IMR-90 (cell line): ENCODE results near the gene PCGF2. TPM values are rescaled to one million over a fixed set of nuclear protein-coding genes. Genes with fewer than 3 reads are reported as not detected.

Source experiments
- ATAC-seq: fragments of 200-7000 bp; cut with Tn5 transposase; 2 replicates; pipeline ENCODE4 v1.9.1; 2020; ENCODE audit warnings: low read depth, mild to moderate bottlenecking, moderate library complexity
- BruUV-seq: library from RNA; stranded (reverse); fragments of 400-500 nt; replicated peaks from 2 replicates; lab custom pipeline; 2021; lab: Mats Ljungman, UMichigan
- CTCF ChIA-PET: fragments of 300-600 bp; formaldehyde crosslinking; extraction: SDS; loops from one replicate; lab custom pipeline; 2021; ENCODE audit warnings: antibody characterized with exemption; lab: Yijun Ruan, JAX
- POLR2A ChIA-PET: fragments of 300-600 bp; sonication (Branson Sonifier 250); formaldehyde crosslinking; loops from one replicate; lab custom pipeline; 2022; ENCODE audit warnings: antibody characterized with exemption; ENCODE audit not compliant: unreplicated experiment; lab: Charles Lee
- DNase-seq: peaks from one replicate; pipeline ENCODE4 v3.0.0; 2013
- H2AFZ ChIP-seq: replicated peaks from 2 replicates; pipeline ENCODE3; 2013; ENCODE audit warnings: low read length, mild to moderate bottlenecking; ENCODE audit not compliant: poor library complexity
- H2AK5ac ChIP-seq: 2 replicates; pipeline ENCODE4 v1.6.1; 2013; ENCODE audit warnings: low read depth, low read length, inconsistent platforms
- H2AK9ac ChIP-seq: replicated peaks from 2 replicates; pipeline ENCODE3; 2013; ENCODE audit warnings: mild to moderate bottlenecking, low read depth, low read length, moderate library complexity; ENCODE audit not compliant: poor library complexity
- H2BK120ac ChIP-seq: 2 replicates; pipeline ENCODE4 v1.6.1; 2013; ENCODE audit warnings: low read depth, low read length, inconsistent platforms
- H2BK15ac ChIP-seq: 3 replicates; pipeline ENCODE4 v1.6.1; 2013; ENCODE audit warnings: low read depth, low read length, inconsistent platforms
- H2BK20ac ChIP-seq: 2 replicates; pipeline ENCODE4 v1.6.1; 2013; ENCODE audit warnings: low read depth, mild to moderate bottlenecking, inconsistent platforms, low read length, moderate library complexity
- H2BK5ac ChIP-seq: 2 replicates; pipeline ENCODE4 v1.6.1; 2013; ENCODE audit warnings: mild to moderate bottlenecking, low read depth, low read length, inconsistent platforms; ENCODE audit not compliant: poor library complexity, severe bottlenecking
- H3K14ac ChIP-seq: replicated peaks from 2 replicates; pipeline ENCODE4 v1.6.1; 2013; ENCODE audit warnings: low read depth, low read length, inconsistent platforms
- H3K18ac ChIP-seq: 2 replicates; pipeline ENCODE4 v1.6.1; 2013; ENCODE audit warnings: low read depth, low read length, control low read depth
- H3K23ac ChIP-seq: 2 replicates; pipeline ENCODE4 v1.6.1; 2013; ENCODE audit warnings: low read depth, low read length, inconsistent platforms
- H3K27ac ChIP-seq: 2 replicates; pipeline ENCODE4 v1.5.1; 2013; ENCODE audit warnings: mild to moderate bottlenecking, control low read depth, low read length; ENCODE audit not compliant: insufficient read depth
- H3K27me3 ChIP-seq: 2 replicates; pipeline ENCODE4 v1.6.1; 2013; ENCODE audit warnings: low read length; ENCODE audit not compliant: control insufficient read depth, insufficient read depth
- H3K36me3 ChIP-seq: 2 replicates; pipeline ENCODE4 v1.6.1; 2013; ENCODE audit warnings: low read length, mixed read lengths; ENCODE audit not compliant: control insufficient read depth, insufficient read depth
- H3K4ac ChIP-seq: 2 replicates; pipeline ENCODE4 v1.6.1; 2013; ENCODE audit warnings: low read depth, low read length, inconsistent platforms
- H3K4me1 ChIP-seq: 2 replicates; pipeline ENCODE4 v1.6.1; 2013; ENCODE audit warnings: low read length, mixed read lengths; ENCODE audit not compliant: control insufficient read depth, insufficient read depth
- H3K4me2 ChIP-seq: 2 replicates; pipeline ENCODE4 v1.6.1; 2013; ENCODE audit warnings: low read depth, mild to moderate bottlenecking, control low read depth, low read length, moderate library complexity
- H3K4me3 ChIP-seq: 2 replicates; pipeline ENCODE4 v1.5.1; 2013; ENCODE audit warnings: low read depth, mild to moderate bottlenecking, control low read depth, low read length, moderate library complexity; ENCODE audit not compliant: insufficient read depth
- H3K56ac ChIP-seq: 2 replicates; pipeline ENCODE4 v1.6.1; 2013; ENCODE audit warnings: low read length, inconsistent platforms; ENCODE audit not compliant: insufficient read depth; ENCODE audit errors: extremely low read depth
- H3K79me1 ChIP-seq, 2 experiments: 2 replicates each; pipeline ENCODE4 v1.6.1; 2013; ENCODE audit warnings: low read length in 2 of 2, inconsistent platforms in 1 of 2, low read depth in 1 of 2
- H3K9ac ChIP-seq: 2 replicates; pipeline ENCODE4 v1.6.1; 2013; ENCODE audit warnings: low read depth, low read length, control low read depth
- H3K9me1 ChIP-seq: 2 replicates; pipeline ENCODE4 v1.6.1; 2013; ENCODE audit warnings: low read length, inconsistent platforms; ENCODE audit not compliant: insufficient read depth
- H3K9me3 ChIP-seq: 2 replicates; pipeline ENCODE4 v1.6.1; 2013; ENCODE audit warnings: low read length; ENCODE audit not compliant: control insufficient read depth, insufficient read depth
- H4K20me1 ChIP-seq: 2 replicates; pipeline ENCODE4 v1.6.1; 2013; ENCODE audit warnings: low read length, inconsistent platforms; ENCODE audit not compliant: insufficient read depth
- H4K5ac ChIP-seq: 2 replicates; pipeline ENCODE4 v1.6.1; 2013; ENCODE audit warnings: mild to moderate bottlenecking, low read depth, low read length, control low read depth
- H4K8ac ChIP-seq, 2 experiments: 2 replicates each; pipeline ENCODE4 v1.6.1; 2013; ENCODE audit warnings: low read depth in 2 of 2, low read length in 2 of 2, control low read depth in 1 of 2, inconsistent platforms in 1 of 2
- H4K91ac ChIP-seq: 2 replicates; pipeline ENCODE4 v1.6.1; 2013; ENCODE audit warnings: low read depth, low read length, inconsistent platforms; ENCODE audit not compliant: insufficient read depth
- CEBPB ChIP-seq: IDR thresholded peaks from 2 replicates; pipeline ENCODE4 v1.6.1; 2012; ENCODE audit warnings: low read depth, low read length, improper control_type of control experiment
- MAFK ChIP-seq: IDR thresholded peaks from 2 replicates; pipeline ENCODE4 v1.6.1; 2012; ENCODE audit warnings: low read depth, low read length, improper control_type of control experiment
- MAZ ChIP-seq: IDR thresholded peaks from 2 replicates; pipeline ENCODE4 v1.6.1; 2012; ENCODE audit warnings: low read depth, mild to moderate bottlenecking, low read length, improper control_type of control experiment, moderate library complexity, borderline replicate concordance
- MXI1 ChIP-seq: IDR thresholded peaks from 2 replicates; pipeline ENCODE4 v1.6.1; 2012; ENCODE audit warnings: low read depth, mild to moderate bottlenecking, low read length, moderate library complexity, borderline replicate concordance
- POLR2A ChIP-seq: IDR thresholded peaks from 2 replicates; pipeline ENCODE4 v1.6.1; 2012; ENCODE audit warnings: mild to moderate bottlenecking, low read depth, low read length
- RCOR1 ChIP-seq: IDR thresholded peaks from 2 replicates; pipeline ENCODE4 v1.6.1; 2012; ENCODE audit warnings: mild to moderate bottlenecking, low read length, improper control_type of control experiment; ENCODE audit not compliant: insufficient replicate concordance
- RFX5 ChIP-seq: IDR thresholded peaks from 2 replicates; pipeline ENCODE4 v1.8.0; 2012; ENCODE audit warnings: low read depth, mild to moderate bottlenecking, low read length, moderate library complexity
- WGBS, 2 experiments: methylation state at CpG; one replicate each; pipeline versions ENCODE4 v1.1.5 to v1.1.7; 2013; ENCODE audit warnings: missing lambda C conversion rate in 2 of 2; ENCODE audit not compliant: insufficient read length in 1 of 2; ENCODE audit errors: extremely low coverage in 2 of 2; 5-methylcytosine and 5-hydroxymethylcytosine counted together
- dilution Hi-C: fragments of 300-500 bp; cut with HindIII; formaldehyde crosslinking; loops from one replicate; pipeline ENCODE4 v1.14.3; 2018; ENCODE audit warnings: low sequenced_read_pairs; ENCODE audit not compliant: unreplicated experiment
- in situ Hi-C: fragments of 300-500 bp; cut with MboI; formaldehyde crosslinking; loops from 3 replicates; pipeline ENCODE4 v1.14.3; 2019; ENCODE audit warnings: low sequenced_read_pairs, inconsistent platforms, mixed read lengths
- intact Hi-C: fragments of 100-400 bp; cut with micrococcal nuclease; formaldehyde crosslinking; loops from 2 replicates; pipeline ENCODE4 v1.10.0; 2022
- polyA plus RNA-seq, 3 experiments: library from polyadenylated mRNA; depleted of rRNA; stranded (reverse); fragments of >200 nt; gene quantifications; 2 replicates each; pipeline ENCODE4 v1.2.3, GENCODE V29; 2012; ENCODE audit warnings: low replicate concordance in 1 of 3
- total RNA-seq: library from RNA; depleted of rRNA; stranded (reverse); fragments of >200 nt; gene quantifications from 2 replicates; pipeline ENCODE4 v1.2.3, GENCODE V29; 2012
- TF ChIP-seq, protein P1 (sequence below): conservative IDR thresholded peaks from 2 replicates; pipeline ENCODE4 v1.5.1; 2012; ENCODE audit warnings: mild to moderate bottlenecking, low read depth, low read length, improper control_type of control experiment

PCGF2 gene
- total and polyA plus RNA-seq, 2 of the 4 experiments (the other 2 are of a cell fraction), result 1.1 to 18.2 TPM

GRCh38 chr17:38706505-38707216, 41.5 kb downstream of the PCGF2 start:
- peak overlapping the region; percentile 27 for H2AK5ac ChIP-seq
- peaks cover 11% of the 10 kb centered on the region for H3K4me1 ChIP-seq
- 0 out of 3 replicates have a peak overlapping the region, but pooled peaks have one; percentile 36 for H2BK15ac ChIP-seq
- dilution Hi-C loops, result no loop called here
- DNase-seq, result no peak
- ChIA-PET POLR2A (no interaction called here), CTCF (no interaction called here)
- peaks cover 27% of the 10 kb centered on the region; the same call in 1 of the 2 replicates for H4K20me1 ChIP-seq
- H4K5ac ChIP-seq, result no peak overlapping the region
- H2AK9ac ChIP-seq, result peak overlapping the region; percentile 97
- H3K4ac ChIP-seq, result peak overlapping the region; percentile 48
- H2AFZ ChIP-seq, result peak overlapping the region; percentile 90
- no peak for TF ChIP-seq CEBPB
- no peak for TF ChIP-seq MAZ
- TF ChIP-seq POLR2A, result no peak
- TF ChIP-seq, protein P1, sequence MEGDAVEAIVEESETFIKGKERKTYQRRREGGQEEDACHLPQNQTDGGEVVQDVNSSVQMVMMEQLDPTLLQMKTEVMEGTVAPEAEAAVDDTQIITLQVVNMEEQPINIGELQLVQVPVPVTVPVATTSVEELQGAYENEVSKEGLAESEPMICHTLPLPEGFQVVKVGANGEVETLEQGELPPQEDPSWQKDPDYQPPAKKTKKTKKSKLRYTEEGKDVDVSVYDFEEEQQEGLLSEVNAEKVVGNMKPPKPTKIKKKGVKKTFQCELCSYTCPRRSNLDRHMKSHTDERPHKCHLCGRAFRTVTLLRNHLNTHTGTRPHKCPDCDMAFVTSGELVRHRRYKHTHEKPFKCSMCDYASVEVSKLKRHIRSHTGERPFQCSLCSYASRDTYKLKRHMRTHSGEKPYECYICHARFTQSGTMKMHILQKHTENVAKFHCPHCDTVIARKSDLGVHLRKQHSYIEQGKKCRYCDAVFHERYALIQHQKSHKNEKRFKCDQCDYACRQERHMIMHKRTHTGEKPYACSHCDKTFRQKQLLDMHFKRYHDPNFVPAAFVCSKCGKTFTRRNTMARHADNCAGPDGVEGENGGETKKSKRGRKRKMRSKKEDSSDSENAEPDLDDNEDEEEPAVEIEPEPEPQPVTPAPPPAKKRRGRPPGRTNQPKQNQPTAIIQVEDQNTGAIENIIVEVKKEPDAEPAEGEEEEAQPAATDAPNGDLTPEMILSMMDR, result no peak
- TF ChIP-seq MXI1, result no peak
- TF ChIP-seq RCOR1, result no peak
- TF ChIP-seq RFX5, result no peak
- no peak for TF ChIP-seq MAFK
- in situ Hi-C loops, result no loop called here
- peak overlapping the region; percentile 86; the same call in 1 of the 2 replicates for H3K23ac ChIP-seq
- peak overlapping the region; percentile 3; the same call in 1 of the 2 replicates for H3K27ac ChIP-seq
- no peak overlapping the region for H4K91ac ChIP-seq
- H3K27me3 ChIP-seq, result no peaks in the 10 kb centered on the region
- 0 out of 2 replicates have a peak overlapping the region, but pooled peaks have one; percentile 14 for H3K14ac ChIP-seq
- peak overlapping the region; percentile 68 for H3K4me3 ChIP-seq
- H3K9me3 ChIP-seq, result no peaks in the 10 kb centered on the region
- H3K9me1 ChIP-seq, result peaks cover 7% of the 10 kb centered on the region; the same call in 1 of the 2 replicates
- peak overlapping the region in 1 of 2 experiments; percentile 29; a peak in 1 of 4 replicates for H4K8ac ChIP-seq
- no TSS peak for BruUV-seq
- H2BK120ac ChIP-seq, result no peak overlapping the region
- H3K9ac ChIP-seq, result peak overlapping the region; percentile 71
- peaks cover 20% of the 10 kb centered on the region; the same call in 1 of the 2 replicates for H3K36me3 ChIP-seq
- no peak overlapping the region for H3K18ac ChIP-seq
- H3K4me2 ChIP-seq, result peak overlapping the region; percentile 93
- H3K56ac ChIP-seq, result no peak overlapping the region
- H2BK20ac ChIP-seq, result no peak overlapping the region
- no peak for ATAC-seq
- H2BK5ac ChIP-seq, result no peak overlapping the region
- 38% methylated on average over 3 of the region's 20 CpGs; no CpG with 5 or more reads in 1 of the 2 experiments for WGBS, 2 experiments
- H3K79me1 ChIP-seq, result peaks cover 22 to 69% of the 10 kb centered on the region in 2 experiments; a peak in 3 of 4 replicates
- intact Hi-C loops, result no loop called here
